NCI-H1417 treated with DMSO at 0.1 percent for 48 hours (cell line): ENCODE data around the gene SLC35E2B.
A peak's percentile ranks its signal among the peaks of the same experiment; 100 is the strongest.
"Not testable (repeated sequence)": the region's sequence is repeated elsewhere in the genome, so short reads cannot be mapped to it uniquely, and the experiment has no call there.

Experiments used
- DNase-seq: peaks from one replicate; lab custom pipeline; 2025; lab: John Stamatoyannopoulos, UW

SLC35E2B gene

DNA sequence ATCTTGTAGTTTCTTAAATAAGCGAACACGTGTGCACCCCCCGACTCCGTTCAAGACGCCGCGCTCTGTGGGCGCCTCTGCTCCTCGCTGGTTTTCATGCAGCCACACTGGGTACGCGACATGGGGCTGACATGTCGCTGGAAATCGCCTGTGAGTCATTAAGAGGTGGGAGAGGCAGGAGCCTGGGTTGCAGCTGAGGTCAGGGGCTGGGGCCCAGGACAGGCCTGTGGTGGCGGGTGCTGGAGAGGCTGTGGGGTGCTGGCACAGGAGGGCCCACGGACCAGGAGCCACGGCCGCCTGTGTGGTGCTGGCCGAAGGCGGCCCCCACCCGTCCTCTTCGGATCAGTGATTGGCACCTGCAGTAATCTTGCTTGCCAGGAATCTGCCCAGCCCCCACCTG is 17.8 kb downstream of the SLC35E2B start:
- DNase-seq: not testable (repeated sequence)

DNA sequence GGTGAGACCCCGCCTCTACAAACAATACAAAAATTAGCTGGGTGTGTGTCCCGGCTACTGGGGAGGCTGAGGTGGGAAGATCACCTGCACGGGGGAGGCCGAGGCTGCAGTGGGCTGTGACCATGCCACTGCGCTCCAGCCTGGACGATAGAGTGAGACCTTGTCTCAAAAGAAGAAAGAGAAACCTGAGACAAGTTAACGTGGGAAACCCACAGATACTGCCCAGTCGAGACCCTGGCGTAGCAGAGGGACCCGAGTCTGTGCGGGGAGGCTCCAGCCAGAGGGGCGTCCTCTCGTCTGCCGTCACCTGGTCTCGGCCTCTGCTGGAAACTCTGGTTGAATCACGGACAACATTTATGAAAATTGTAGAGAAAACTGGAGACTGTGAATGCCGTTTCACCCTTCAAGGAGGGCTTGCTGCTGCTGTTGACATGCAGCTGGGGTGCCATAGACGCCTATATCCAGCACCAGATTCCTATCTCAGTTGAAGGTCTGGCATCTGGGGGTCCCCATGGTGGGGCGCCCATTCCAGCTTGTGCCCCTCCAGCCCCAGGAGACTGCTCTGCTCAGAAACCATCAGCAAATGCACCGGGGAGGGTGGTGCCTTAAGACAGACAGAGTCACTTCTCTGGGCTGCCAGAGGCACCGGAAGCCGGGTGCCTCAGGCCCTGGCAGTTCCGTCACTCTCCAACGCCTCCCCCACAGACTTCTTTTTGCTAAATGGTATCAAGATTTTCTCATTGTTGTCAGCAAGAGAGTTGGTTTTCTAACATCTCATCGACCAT is 20.2 kb downstream of the SLC35E2B start:
- no peak for DNase-seq

DNA sequence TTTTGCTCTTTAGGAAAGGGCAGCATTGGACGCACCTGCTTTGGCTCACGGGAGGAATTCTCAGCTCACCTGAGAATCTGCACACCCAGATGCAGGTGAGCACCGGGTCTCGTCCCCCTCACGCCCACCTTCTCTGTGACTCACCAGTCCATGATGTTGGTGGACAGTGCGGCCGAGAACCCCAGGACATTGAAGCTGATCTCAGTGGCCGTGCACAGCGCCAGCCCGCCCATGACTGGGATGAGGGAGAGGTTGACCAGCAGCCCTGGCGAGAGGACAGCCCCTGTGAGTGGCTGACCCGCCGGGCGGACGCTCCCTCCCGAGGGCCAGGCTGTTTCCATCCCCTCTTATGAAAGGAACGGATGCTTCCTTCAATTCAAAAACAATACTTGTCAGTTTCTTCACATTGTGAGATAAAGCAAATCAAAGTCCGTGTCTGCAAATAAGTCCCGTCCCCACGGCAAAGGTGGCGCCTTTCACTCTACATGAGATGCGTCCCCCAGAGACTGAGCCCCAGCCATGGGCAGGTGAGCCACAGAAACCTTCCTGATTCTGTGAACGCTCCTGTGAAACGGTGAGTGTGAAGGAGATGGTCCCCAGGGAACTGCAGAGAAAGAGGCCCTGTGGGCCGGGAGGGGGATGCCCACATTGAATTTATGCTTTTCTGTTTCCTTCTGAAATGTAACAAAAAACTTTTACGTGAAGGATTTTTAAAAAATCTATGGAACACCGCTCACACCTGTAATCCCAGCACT is 21.1 kb downstream of the SLC35E2B start:
- DNase-seq: no peak

DNA sequence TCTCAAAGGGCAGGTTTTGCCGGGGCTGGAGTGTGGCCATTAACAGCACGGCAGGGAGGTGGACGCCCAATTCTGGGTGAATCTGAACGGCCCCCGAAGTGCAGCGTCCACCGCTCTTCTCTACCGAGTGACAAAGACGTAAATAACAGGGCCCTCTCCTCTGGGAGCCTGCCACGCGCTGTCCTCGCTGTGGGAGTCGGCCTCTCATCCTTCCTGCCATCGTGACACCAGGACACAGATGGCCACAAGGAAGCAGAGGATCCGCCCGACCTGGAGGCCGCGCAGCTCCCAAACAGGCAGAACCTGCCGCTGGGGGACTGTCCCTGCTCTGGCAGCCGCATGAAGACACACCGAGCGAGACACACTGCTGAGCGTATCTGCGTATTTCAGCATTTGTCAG is 21.7 kb downstream of the SLC35E2B start:
- no peak for DNase-seq

DNA sequence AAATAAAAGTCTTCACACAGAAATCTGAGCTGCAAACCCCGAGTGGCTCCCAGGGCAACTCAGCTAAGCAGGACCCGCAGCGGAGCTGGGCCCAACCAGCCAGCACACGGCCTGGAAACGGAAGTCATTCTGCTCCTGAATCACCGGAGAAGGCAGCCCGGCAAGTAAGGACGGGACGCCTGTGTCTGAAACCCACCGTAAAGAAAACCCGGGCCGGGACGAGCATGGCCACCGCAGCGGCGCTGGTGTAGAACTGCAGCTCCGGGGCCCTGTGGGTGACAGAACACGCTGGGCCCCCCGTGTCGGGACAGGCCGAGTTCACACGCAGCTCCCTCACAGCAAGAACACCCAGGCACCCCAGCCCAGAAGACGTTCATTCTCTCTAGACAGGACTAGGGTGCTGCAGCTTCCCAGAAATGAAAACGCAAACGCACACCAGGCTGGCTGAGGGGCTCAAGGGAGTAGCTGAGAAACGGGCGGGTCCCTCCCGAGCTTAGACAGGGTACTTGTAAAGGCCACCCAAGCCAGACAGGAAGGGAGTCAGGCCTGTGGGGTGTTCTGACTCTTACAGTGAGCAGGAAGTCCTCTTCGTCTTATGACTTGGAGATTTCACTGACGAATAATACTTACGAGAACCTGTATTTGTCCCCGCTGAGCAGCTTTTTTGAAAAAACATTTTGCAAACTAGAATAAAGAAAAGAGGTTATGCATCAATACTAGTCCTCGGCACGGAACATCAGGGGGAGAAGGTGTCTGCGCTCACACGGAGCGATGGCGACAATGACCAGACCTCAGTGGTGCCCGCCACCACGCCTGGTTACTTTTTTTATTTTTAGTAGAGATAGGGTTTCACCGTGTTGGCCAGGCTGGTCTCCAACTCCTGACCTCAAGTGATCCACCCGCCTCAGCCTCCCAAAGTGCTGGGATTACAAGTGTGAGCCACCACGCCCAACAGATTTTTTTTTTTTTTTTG is 22.8 kb downstream of the SLC35E2B start:
- no peak for DNase-seq

DNA sequence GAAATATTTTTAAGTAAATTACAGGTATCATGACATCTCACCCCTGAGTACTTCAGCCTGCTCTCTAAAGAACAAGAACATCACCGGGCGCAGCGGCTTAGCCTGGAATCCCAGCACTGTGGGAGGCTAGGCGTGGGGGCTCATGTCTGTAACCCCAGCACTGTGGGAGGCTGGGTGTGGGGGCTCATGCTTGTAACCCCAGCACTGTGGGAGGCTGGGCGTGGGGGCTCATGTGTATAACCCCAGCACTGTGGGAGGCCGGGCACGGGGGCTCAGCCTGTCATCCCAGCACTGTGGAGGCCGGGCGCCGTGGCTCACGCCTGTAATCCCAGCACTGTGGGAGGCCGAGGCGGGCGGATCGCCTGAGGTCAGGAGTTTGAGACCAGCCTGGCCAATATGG is 26.1 kb downstream of the SLC35E2B start:
- no peak for DNase-seq

DNA sequence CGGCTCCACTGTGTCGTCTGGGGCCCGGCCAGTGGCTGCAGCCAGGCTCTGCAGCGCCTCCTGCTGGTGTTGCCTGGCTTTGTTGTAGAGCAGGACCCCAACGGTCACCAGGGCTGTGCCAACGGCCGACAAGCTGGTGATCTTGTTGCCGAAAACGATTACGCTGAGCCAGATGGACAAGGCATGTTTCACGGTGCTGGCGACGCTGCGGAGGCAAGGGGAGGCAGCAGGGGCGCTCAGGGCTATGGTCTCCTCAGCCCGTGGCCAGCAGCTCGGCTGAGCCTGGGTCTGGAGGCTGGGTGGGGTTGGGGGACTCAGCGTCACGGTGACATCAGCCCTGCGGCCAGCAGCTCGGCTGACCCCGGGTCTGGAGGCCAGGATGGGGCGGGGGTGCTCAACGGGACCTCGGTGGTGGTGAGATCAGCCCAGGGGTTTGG is 26.8 kb downstream of the SLC35E2B start:
- no peak for DNase-seq

DNA sequence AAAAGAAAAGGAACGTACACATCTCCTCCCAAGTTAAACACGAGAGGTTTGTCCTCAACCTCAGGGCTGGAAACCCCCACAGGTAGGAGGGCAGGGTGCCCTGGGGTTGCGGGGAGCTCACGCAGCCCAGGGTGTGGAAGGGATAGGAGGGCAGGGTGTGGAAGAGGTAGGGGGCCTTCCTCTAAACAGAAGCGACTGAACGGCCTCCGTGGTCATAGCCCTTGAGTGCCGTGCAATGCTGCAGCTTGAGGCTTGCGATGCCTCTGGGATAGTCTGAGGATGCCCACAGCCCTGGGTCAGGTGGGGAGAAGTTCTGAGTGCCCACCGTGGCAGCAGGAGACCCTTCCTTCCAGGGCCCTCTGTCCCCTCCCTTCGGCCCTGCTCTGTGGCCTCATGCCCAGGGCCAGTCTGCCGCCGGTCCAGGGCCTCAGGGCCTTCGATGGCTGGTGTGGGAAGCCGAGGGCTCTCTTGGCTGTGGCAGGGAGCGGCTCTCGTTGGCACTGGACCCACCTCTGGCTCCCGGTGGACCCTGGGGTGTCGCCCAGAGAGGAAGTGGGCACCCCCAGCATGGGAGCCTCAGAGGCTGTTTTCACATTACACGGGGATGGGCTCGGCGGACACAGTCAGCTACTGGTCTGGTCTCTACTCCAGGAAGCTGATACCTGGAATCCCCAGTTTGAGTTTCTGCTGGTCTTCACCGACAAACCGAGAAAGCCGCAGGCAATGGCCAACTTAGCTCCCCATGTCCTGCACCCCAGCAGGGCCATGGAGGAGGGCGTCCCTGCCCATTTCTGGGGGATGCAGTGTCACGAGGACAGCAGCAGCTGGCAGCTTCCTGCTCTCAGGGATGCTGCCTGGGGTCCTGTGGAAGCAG is 27.4 kb downstream of the SLC35E2B start:
- no peak for DNase-seq

DNA sequence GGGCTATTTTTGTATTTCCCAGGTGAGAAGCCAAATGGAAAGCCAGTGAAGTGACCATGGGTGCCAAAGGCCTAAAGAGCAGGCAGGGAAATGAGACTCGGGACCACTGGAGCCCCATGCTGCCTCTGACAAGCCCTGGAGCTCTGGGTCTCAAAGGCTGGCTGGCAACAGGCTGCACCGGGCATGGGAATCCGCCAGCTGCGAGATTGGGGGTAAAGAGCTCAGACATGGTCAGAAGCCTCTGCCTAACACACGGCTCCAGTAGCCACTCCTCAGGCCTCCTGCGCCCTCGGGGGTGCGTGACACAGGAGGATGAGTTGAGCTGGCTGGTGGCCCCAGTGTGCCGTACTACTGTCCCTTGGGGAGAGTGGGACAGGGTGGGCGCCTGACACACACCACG is 28.3 kb downstream of the SLC35E2B start:
- not testable (repeated sequence) for DNase-seq

DNA sequence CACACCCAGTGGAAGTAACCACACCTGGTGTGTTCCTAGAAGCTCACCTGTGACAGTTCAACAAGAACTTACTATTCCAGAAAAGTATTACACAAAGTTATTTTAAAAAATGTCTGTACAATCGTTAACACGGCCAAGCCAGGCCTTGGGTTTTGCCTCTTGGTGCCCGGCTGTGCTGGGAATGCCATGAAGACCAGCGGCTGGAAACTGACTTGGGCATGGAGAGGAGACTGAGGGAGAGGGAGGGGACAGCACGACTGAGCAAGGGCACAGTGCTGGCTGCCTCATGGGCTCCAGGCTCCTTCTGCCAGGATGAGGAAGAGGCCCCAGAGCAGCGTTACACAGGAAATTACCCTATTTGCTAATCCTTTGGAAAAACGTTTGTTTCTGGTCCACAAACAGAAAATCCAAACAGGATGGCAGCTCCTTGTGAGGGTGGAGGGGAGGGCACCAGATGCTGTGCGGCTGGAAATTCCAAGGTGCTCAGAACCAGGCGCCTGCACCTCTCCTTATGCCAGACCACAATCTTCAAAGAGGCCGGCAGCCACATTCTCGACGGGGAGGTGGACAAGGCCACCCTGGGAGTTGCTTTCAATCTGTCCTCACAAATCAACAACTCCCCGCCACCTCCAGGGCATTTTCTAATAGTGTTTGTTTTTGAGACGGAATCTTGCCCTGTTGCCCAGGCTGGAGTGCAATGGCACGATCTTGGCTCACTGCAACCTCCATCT is 29.6 kb downstream of the SLC35E2B start:
- DNase-seq: not testable (repeated sequence)

DNA sequence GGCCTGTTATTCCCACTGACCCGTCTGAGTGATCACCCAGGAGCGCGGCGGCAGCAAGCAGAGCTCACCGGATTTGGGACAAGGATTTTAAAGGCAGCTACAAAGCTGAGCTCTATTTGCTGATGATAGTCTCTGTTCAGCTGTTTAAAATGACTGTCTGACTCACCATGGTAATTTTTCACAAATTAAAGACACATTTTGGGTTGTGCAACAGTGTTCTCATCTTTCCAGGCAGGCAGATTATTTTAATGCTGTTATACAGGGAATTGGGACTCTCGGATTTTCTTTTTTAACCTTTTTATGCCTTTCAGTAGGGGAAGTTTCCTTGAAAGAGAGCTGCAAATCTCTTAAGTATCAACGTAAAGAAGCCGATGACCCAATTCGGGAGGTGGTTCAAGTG is 30.2 kb downstream of the SLC35E2B start:
- DNase-seq: not testable (repeated sequence)

DNA sequence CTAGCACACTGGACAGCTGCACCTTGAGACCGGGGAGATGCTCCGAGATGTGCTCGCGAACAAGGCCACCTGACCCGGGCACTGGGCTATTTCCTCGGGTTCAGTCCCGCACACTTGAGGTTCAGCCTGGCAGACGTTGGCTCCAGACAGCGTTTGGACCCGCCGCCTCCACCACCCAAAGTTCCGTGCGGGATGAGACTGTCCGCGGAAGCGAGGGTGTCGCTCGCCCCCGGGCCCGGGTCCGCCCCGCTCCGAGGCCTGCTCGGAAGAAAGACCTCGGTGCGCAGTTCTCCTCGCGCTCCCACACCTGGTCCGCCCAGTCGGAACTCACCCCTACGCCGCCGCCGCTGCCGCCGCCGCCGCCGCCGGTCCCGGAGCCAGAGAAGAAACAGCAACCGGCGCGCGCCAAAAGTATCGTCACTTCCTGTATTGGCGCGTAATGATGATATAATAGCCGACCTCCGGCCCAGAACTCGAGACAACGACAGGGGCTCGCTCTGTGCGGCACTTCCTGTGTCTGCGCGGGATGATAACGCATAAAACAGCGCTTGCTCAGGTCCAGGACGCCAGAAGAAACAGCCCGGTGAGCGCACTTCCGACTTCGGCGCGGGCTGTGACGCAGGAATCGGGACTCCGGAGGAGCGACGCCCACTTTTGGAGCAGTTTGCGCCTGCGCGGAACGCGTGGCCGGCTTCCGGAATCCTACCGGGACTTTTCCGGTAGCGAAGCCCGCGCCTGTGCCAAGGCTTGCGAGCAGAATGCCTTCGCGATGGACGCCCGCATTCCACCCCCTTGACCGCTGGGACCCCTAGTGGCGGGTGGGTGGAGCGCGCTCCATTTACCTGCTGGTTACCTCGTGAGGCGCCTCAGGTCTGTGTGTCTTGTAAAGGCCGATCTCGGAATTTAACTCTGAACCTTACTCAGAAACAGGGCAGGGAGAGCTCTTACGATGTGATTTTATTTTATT is 33.7 kb downstream of the SLC35E2B start, which contains the start of gene CDK11B:
Gene CDK11B (minus strand): TSS at position 422 of the 967 bp plus-strand sequence. CDS start 1,519 bp downstream, outside the sequence.
- peak; percentile 63 for DNase-seq

DNA sequence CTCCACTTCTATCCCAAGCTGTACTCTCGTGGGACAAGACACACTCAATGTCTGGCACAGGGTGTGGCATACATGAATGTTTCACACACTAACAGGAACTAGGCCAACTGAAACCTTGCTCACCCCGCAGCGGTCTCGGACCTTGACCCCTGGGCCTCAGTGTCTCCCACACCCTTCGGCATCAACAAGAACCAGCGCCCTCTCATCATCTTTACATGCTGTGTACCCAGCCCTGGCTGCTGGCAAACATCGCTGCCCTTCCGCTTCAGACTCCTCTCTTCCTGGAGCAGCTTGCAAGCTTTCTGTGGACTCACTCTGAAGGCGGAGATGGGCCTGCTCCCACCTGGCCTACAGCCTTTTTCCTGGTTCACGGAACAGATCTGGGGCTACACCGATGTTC is 44.3 kb downstream of the SLC35E2B start:
- DNase-seq: not testable (repeated sequence)

DNA sequence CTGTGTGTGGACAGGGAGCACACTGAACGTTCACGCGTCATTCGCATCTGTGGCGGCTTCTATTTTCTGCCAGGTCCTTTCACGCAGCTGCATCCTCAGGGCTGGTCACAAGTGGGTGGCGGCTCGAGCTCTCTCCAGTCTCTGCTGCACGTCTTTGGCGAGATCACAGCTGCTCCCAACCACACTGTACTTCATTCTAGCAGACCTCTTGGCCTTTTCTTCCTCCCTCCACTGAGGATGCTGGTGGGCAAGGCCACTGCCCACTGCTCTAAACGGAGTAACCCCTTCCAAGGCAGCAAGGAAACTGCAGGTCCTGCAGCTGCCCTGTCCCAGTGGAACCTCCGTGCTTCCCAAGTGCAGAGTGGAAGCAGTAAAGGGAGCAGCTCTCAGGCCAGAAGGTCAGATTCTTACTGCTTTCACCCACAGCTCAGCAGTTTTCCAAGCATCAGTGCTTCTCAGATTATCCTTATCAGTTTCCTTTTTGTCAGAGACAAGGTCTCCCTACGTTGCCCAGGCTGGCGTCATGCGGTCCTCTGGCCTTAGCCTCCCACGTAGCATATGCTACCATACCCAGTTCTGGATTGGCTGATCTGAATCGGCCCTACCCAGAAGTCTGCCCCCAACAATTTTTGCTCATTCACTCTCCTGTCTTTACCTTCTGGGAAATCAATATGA is 44.9 kb downstream of the SLC35E2B start:
- DNase-seq: not testable (repeated sequence)

DNA sequence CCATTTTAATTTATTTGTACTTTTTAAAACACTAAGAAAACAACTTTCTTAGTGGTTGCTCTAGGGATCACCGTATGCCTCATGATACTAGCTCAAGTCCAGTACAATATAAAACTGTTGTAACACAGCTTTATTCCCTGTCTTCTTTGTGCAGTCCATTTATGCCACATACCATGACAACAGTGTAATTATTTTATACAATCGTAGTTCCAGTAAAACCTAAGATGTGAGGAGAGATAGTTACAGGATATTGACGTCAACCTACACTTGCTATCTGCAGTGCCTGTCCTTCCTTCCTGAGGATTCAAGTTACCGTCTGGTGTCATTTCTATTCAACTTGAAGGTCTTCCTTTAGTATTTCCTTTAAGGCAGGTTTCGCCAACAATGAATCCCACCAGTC is 46.3 kb downstream of the SLC35E2B start:
- DNase-seq: not testable (repeated sequence)

DNA sequence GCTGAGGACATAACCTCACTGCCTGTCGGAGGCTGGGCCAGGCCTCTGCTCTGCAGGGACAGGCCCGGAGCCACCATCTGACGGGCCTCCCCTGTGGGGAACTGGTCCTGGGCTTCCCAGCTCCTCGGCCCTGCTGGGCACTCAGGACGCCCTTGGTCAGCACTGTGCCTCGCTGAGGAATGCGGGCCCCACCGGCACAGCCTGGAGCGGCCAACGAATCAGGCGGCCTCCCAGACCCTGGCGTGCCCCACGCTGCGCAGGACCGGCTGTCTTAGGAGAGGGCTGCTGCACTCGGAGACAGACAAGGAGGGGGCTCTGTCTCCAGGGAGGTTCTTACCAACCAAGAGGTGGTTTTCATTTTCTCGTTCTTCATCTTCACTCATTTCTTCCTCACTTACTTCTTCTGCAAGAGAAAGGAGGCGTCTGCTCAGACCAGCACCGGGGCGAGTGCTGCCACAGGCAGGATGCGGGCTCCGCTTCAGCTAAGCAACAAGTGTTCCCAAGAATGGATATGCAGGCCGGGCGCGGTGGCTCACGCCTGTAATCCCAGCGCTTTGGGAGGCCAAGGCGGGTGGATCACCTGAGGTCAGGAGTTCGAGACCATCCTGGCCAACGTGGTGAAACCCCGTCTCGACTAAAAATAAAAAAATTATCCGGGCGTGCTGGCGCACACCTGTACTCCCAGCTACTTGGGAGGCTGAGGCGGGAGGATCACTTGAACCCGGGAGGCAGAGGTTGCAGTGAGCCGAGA is 51.7 kb downstream of the SLC35E2B start:
- not testable (repeated sequence) for DNase-seq

DNA sequence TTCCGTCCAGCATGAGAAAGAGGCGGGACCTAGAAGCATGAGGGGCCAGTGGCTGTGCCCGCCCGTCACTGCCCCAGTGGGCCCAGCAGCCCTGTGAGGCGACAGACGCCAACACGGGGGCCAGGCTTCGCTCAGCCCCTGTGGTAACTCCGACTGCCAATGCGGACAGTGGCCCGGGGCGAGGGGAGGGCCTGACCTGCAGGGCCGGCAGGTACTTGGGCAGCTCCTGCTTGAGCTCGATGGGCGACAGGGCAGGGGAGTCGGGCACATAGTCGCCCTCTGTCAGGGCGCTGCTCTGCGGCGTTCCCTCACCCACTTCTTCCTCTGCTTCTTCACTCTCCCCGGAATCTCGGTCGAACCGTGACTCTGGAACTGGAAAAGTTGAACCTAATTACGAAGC is 52.5 kb downstream of the SLC35E2B start:
- DNase-seq: not testable (repeated sequence)

DNA sequence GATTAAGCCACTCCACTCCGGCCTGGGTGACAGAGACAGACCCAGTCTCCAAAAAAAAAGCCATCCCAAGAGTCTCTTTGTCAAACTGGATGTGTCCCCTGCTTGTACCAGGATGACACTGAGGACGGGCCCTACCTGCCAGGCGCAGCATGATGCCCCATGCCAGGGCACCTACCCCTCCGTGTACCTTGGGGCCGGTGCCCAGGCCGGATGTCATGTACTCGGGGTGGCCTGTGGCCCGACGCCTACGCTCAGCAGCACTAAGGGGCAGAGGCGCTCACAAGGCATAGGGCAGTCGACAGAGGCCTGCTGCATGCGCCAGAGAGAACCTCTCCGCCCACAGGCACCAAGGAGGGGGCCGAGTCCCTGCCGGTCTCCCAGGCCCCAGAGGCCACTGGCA is 53.2 kb downstream of the SLC35E2B start:
- DNase-seq: not testable (repeated sequence)
